Colonic mucosa (tissue), 4 donors: ENCODE results near the gene BCL6. TPM values are rescaled to one million over a fixed set of nuclear protein-coding genes. Genes with fewer than 3 reads are reported as not detected.

Experiments used
- DNase-seq: peaks from one replicate; pipeline ENCODE4 v3.0.0-alpha.2; 2020
- H3K27ac ChIP-seq: fragments of 200-600 bp; one replicate; pipeline ENCODE4 v1.8.0; 2021
- H3K27me3 ChIP-seq: fragments of 200-600 bp; one replicate; pipeline ENCODE4 v1.8.0; 2021
- H3K36me3 ChIP-seq: fragments of 200-600 bp; one replicate; pipeline ENCODE4 v1.8.0; 2021
- H3K4me1 ChIP-seq: fragments of 200-600 bp; one replicate; pipeline ENCODE4 v1.8.0; 2021; ENCODE audit warnings: mild to moderate bottlenecking
- H3K4me3 ChIP-seq: fragments of 200-600 bp; one replicate; pipeline ENCODE4 v1.8.0; 2021
- H3K9ac ChIP-seq, 2 donors: one replicate each; pipeline ENCODE4 v1.7.0; 2013; ENCODE audit warnings: control low read depth in 2 of 2, low read depth in 2 of 2, low read length in 2 of 2
- H3K9me3 ChIP-seq: fragments of 200-600 bp; one replicate; pipeline ENCODE4 v1.8.0; 2021
- intact Hi-C: fragments of 100-400 bp; cut with DNase I; formaldehyde crosslinking; loops from one replicate; pipeline ENCODE4 v1.14.1; 2022
- total RNA-seq, 2 donors: library from RNA; stranded (reverse); fragmentation: NEBNext Ultra II Directional in 1 of 2; extraction: Animal tissue kit (Norgen Biotek cat#: 25700) in 1 of 2; gene quantifications; one replicate each; pipeline ENCODE4 v1.2.1, GENCODE V29; 2021
- TF ChIP-seq, protein P1 (sequence below): fragments of 200-600 bp; IDR thresholded peaks from one replicate; pipeline ENCODE4 v1.8.0; 2022; ENCODE audit warnings: antibody characterized with exemption, mild to moderate bottlenecking
- donor health status: healthy.
- donor health status: DM: no; HTN: no; CAD: no.
- donor health status: DM: no; HTN: no; CAD: no.

The BCL6 gene
- total RNA-seq, 2 donors from 2014 or later, result 8.8 to 30.2 TPM

DNA sequence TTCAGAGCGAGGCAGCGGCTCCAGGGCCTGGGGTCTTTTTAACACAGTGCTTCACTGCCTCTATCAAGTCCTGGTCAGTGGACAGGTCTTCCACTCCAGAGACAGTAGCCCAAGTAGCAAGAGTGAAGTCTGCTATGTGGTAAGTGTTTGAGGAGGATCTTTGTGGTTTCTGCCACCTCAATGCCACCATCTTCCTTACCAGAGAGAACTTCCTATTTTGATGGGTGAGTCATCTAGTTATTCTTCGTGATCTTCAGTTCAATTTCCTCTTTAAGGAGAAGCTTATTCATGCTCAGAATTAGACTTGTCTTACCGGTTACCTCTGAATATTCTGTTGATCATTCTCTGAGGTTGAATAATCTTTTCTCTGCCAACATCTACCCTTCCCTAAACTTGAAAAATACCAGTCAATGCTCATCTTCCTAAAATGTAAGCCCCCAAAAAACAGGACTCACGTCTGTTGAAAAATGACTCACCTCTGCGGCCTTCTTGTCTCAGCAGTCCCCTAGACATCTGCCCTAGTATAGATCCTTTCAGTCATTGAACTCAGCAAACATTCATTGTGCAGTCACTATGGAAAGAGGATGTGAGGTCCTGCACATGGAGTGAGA is 32.2 kb upstream of the BCL6 start:
- no peaks in the 10 kb centered on the region for H3K36me3 ChIP-seq
- H3K4me3 ChIP-seq, result no peak overlapping the region
- no peak overlapping the region for H3K27ac ChIP-seq
- no peaks in the 10 kb centered on the region for H3K9me3 ChIP-seq
- TF ChIP-seq, protein P1, sequence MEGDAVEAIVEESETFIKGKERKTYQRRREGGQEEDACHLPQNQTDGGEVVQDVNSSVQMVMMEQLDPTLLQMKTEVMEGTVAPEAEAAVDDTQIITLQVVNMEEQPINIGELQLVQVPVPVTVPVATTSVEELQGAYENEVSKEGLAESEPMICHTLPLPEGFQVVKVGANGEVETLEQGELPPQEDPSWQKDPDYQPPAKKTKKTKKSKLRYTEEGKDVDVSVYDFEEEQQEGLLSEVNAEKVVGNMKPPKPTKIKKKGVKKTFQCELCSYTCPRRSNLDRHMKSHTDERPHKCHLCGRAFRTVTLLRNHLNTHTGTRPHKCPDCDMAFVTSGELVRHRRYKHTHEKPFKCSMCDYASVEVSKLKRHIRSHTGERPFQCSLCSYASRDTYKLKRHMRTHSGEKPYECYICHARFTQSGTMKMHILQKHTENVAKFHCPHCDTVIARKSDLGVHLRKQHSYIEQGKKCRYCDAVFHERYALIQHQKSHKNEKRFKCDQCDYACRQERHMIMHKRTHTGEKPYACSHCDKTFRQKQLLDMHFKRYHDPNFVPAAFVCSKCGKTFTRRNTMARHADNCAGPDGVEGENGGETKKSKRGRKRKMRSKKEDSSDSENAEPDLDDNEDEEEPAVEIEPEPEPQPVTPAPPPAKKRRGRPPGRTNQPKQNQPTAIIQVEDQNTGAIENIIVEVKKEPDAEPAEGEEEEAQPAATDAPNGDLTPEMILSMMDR, result no peak
- no peak overlapping the region for H3K9ac ChIP-seq
- no peak for DNase-seq
- no peaks in the 10 kb centered on the region for H3K4me1 ChIP-seq
- intact Hi-C loops, result no loop called here
- no peaks in the 10 kb centered on the region for H3K27me3 ChIP-seq

DNA sequence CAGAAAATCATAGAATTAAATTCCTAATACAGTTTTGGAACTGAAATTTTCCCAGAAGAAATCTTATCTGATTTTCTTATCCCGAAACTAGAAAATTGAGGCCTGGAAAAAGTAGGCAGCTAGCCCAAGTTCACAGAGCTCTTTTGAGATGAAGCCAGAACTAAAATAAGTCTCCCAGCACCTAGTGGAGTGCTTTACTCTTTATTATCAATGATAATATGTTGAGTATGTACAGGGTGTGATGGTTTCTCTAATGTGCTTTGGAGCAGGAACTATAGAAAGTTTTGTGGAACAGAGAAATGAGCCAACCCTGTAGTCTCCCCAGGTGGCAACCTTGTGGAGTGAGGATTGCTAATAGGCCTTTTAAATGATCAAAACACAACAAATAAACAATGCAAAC is 30.3 kb upstream of the BCL6 start:
- Histone ChIP-seq H3K36me3 (no peaks in the 10 kb centered on the region), H3K4me1 (no peaks in the 10 kb centered on the region), H3K27me3 (no peaks in the 10 kb centered on the region), H3K27ac (no peak overlapping the region), H3K9ac (no peak overlapping the region), H3K9me3 (no peaks in the 10 kb centered on the region), H3K4me3 (no peak overlapping the region)
- DNase-seq, result no peak
- TF ChIP-seq, protein P1, result no peak
- intact Hi-C loops, result no loop called here

DNA sequence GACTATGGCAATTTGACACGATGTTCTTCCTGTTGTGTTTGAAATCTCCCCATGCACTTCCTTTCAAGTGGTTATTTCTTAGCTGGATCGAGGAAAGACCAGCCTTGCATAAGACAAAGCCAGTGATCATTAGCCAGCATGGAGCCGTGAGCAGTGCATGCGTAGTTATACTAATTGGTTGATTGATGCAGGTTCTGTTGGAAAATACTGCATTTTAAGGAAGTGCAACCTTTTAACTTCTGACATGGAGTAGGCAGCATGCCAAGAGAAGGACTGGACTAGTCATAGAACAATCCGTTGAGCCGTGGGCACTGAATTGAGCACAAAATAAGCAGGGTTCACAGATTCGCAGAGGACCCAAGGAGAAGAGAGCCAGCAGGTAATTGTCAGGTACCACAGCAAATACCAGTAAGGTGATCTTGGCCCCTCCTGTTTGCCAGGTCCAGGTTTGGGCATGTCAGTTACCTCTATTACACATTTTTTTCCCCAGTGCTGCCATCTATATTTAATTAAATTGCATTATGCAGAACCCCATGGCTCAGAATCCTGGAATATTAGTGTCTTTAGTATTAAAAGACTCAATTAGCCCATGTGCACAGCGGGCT is 29.0 kb upstream of the BCL6 start:
- no peak overlapping the region for H3K27ac ChIP-seq
- no peaks in the 10 kb centered on the region for H3K9me3 ChIP-seq
- no peak overlapping the region for H3K9ac ChIP-seq
- TF ChIP-seq, protein P1, result no peak
- intact Hi-C loops, result no loop called here
- H3K27me3 ChIP-seq, result no peaks in the 10 kb centered on the region
- no peaks in the 10 kb centered on the region for H3K36me3 ChIP-seq
- no peaks in the 10 kb centered on the region for H3K4me1 ChIP-seq
- no peak for DNase-seq
- H3K4me3 ChIP-seq, result no peak overlapping the region

DNA sequence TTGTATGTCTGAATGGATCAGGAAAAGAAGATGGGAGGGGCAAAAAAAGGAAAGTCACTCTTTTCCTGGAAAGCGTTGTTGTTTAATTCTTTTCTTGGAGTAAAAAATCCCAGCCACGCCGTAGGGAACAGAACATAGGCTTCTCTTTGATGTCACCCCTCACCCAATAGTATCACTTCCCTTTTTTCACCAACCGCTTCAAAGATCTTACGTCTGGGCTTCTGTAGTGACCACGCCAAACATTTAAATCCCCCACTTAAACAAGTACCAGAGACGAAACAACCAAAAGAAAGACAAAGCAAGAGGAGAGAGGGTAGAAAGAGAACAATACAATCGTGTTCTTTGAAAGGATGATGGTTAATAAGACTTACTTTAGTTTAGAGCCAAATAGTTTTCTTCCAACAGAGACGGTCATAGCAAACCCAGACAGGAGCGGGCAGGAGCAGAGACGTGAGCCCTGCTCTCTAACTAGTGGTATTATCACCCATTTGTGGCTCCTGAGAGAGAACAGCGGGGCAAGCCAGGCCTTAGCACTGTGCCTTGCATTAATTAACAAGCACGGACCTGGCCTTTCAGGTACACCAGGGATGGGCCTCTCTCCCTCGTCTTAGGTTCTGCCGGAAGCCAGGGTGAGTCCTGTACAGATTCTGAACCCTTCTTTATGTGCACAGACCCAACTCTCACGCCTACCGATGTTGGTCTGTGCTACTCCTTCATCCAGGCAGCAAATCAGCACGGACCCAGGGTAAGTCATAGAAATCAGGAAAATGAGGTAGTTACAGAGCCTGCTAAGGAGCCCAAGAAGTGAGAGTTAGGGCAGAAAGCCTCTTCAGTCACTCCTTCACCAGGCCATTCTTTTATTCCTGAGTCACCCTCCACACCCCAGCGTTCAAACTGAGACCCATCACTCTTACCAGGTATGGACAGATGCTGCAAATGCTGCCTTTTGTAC is 28.2 kb upstream of the BCL6 start:
- Histone ChIP-seq H3K9me3 (no peaks in the 10 kb centered on the region), H3K4me3 (no peak overlapping the region), H3K36me3 (no peaks in the 10 kb centered on the region), H3K27me3 (no peaks in the 10 kb centered on the region), H3K9ac (no peak overlapping the region), H3K27ac (no peak overlapping the region), H3K4me1 (no peaks in the 10 kb centered on the region)
- intact Hi-C loops, result no loop called here
- DNase-seq, result no peak
- TF ChIP-seq, protein P1, result no peak

DNA sequence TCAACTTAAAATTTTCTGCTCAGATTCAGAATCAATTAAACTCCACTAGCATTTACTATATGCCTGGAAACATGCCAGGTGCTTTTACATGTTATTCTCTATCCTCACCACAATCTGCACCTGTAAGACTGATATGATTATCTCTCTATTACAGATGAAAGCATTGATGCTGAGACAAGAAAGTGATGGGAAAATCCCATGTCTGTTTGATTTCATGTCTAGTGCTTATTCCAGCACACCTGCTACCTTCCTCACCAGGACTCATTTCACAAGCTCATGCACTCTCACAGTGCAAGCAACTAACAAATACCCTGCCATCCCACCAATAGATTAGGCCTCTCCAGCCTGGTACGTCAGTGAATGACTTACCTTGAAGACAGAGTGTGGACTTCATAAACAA is 25.0 kb upstream of the BCL6 start:
- Histone ChIP-seq H3K27ac (no peak overlapping the region), H3K27me3 (no peaks in the 10 kb centered on the region), H3K4me3 (no peak overlapping the region), H3K36me3 (no peaks in the 10 kb centered on the region), H3K9me3 (no peaks in the 10 kb centered on the region), H3K9ac (no peak overlapping the region), H3K4me1 (no peaks in the 10 kb centered on the region)
- TF ChIP-seq, protein P1, result no peak
- DNase-seq, result no peak
- intact Hi-C loops, result no loop called here
